Spleen (tissue), 11 donors: ENCODE results near the gene LHFPL3. TPM values are rescaled to one million over a fixed set of nuclear protein-coding genes. Genes with fewer than 3 reads are reported as not detected.

ENCODE experiments used
- DNase-seq: peaks from one replicate; pipeline ENCODE4 v3.0.0-alpha.2; 2020
- H3K27ac ChIP-seq, 8 donors: fragments of 200-600 bp; sonication (generic) in 7 of 8; 1 replicate in 4 of 8; 2 replicates in 4 of 8; pipeline versions ENCODE4 v1.5.0 to v1.8.0; 2016 to 2021; ENCODE audit warnings: inconsistent platforms in 4 of 8, mild to moderate bottlenecking in 4 of 8, moderate library complexity in 1 of 8
- H3K27me3 ChIP-seq, 7 donors: fragments of 200-600 bp; sonication (generic) in 6 of 7; replicated peaks in 1 of 7; 1 replicate in 4 of 7; 2 replicates in 3 of 7; pipeline versions ENCODE4 v1.5.0 to v1.8.0; 2016 to 2021; ENCODE audit warnings: inconsistent platforms in 3 of 7, mild to moderate bottlenecking in 1 of 7
- H3K36me3 ChIP-seq, 6 donors: fragments of 200-600 bp; sonication (generic) in 5 of 6; 1 replicate in 4 of 6; 2 replicates in 2 of 6; pipeline versions ENCODE4 v1.5.0 to v1.8.0; 2016 to 2021; ENCODE audit warnings: inconsistent platforms in 2 of 6
- H3K4me1 ChIP-seq, 6 donors: fragments of 200-600 bp; sonication (generic) in 5 of 6; 1 replicate in 3 of 6; 2 replicates in 3 of 6; pipeline versions ENCODE4 v1.5.0 to v1.8.0; 2016 to 2021; ENCODE audit warnings: inconsistent platforms in 3 of 6
- H3K4me3 ChIP-seq, 8 donors: fragments of 200-600 bp; sonication (generic) in 7 of 8; 1 replicate in 4 of 8; 2 replicates in 4 of 8; pipeline versions ENCODE4 v1.5.0 to v1.8.0; 2016 to 2021; ENCODE audit warnings: inconsistent platforms in 4 of 8, mild to moderate bottlenecking in 4 of 8, moderate library complexity in 2 of 8
- H3K9me3 ChIP-seq, 8 donors: fragments of 200-600 bp; sonication (generic) in 7 of 8; 1 replicate in 4 of 8; 2 replicates in 4 of 8; pipeline versions ENCODE4 v1.5.0 to v1.8.0; 2016 to 2021; ENCODE audit warnings: inconsistent platforms in 4 of 8
- POLR2A ChIP-seq, 3 donors: fragments of 450-650 bp; IDR thresholded peaks; one replicate each; pipeline ENCODE4 v1.5.1; 2017; ENCODE audit warnings: antibody characterized with exemption in 3 of 3, mild to moderate bottlenecking in 1 of 3
- POLR2AphosphoS5 ChIP-seq, 3 donors: sonication (generic); formaldehyde crosslinking; IDR thresholded peaks; one replicate each; pipeline ENCODE4 v1.5.1; 2017; ENCODE audit warnings: antibody characterized with exemption in 3 of 3
- WGBS, 5 donors: extraction: QIAGEN DNeasy Blood & Tissue Kit in 3 of 5; methylation state at CpG; one replicate each; pipeline versions ENCODE4 v1.1.5 to v1.1.7; 2013 to 2018; 5-methylcytosine and 5-hydroxymethylcytosine counted together
- intact Hi-C: fragments of 100-400 bp; cut with DNase I; formaldehyde crosslinking; loops from one replicate; pipeline ENCODE4 v1.15.0; 2023; ENCODE audit warnings: low total_unique reads
- polyA plus RNA-seq, 3 donors: library from polyadenylated mRNA; stranded (reverse); fragments of 200-250 nt; gene quantifications; one replicate each; pipeline ENCODE4 v1.2.1, GENCODE V29; 2013
- total RNA-seq, 7 donors: library from RNA; depleted of rRNA in 3 of 7; stranded (reverse); fragments of >200 nt in 3 of 7; fragmentation: NEBNext Ultra II Directional in 4 of 7; extraction: Animal tissue kit (Norgen Biotek cat#: 25700) in 4 of 7; gene quantifications; one replicate each; pipeline versions ENCODE4 v1.1.0 to v1.2.1, GENCODE V29; 2016 to 2021
- TF ChIP-seq, protein P1 (sequence below), 11 experiments: fragments of 200-600 bp in 7 of 11; fragments of 450-650 bp in 4 of 11; sonication (generic) in 4 of 11; IDR thresholded peaks in 8 of 11; conservative IDR thresholded peaks in 3 of 11; 1 replicate in 7 of 11; 2 replicates in 4 of 11; pipeline versions ENCODE4 v1.4.0 to v1.8.0; 2016 to 2021; ENCODE audit warnings: antibody characterized with exemption in 11 of 11, inconsistent platforms in 4 of 11, mild to moderate bottlenecking in 1 of 11
- donor health status: healthy with polysubstance abuse.
- donor health status: DM: no; HTN: no; CAD: no; lungs with moderate emphysema.
- donor health status: DM: no; HTN: no; CAD: no.
- donor health status: Bipolar disorder and iron deficiency.
- donor health status: healthy.
- donor health status: DM: no; HTN: no; CAD: no.
- donor health status: DM: yes; HTN: yes; CAD: no.

Gene LHFPL3
- total and polyA plus RNA-seq, 10 donors: 0.07 to 1.0 (median 0.20) TPM; not detected in 3

DNA sequence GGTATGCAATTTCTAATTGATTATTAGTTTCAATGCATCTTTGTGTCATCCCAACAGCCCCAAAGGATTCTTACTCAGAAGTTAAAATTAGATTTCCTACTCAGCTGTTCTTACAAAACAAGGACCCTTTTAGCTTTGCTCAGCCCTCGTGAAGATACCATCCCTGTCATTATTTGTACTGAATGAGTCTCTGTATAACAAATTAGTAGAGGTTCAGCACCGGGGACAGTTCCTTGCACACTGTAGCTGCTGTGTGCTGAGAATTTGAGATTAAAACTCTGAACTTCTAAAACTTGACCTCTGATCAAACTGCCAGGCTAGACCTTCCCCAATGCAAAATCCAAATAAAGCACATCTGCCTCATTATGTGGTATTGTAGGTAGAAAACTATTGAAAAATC is 299.1 kb downstream of the LHFPL3 start:
- DNase-seq: no peak
- intact Hi-C loops: no loop called here
- no peaks in the 10 kb centered on the region for H3K9me3 ChIP-seq
- 7 to 16% (median 11%) methylated on average over 2 of the region's 2 CpGs for WGBS, 5 donors
- no peak overlapping the region for H3K27ac ChIP-seq
- no peak overlapping the region for H3K4me3 ChIP-seq
- TF ChIP-seq, protein P1, sequence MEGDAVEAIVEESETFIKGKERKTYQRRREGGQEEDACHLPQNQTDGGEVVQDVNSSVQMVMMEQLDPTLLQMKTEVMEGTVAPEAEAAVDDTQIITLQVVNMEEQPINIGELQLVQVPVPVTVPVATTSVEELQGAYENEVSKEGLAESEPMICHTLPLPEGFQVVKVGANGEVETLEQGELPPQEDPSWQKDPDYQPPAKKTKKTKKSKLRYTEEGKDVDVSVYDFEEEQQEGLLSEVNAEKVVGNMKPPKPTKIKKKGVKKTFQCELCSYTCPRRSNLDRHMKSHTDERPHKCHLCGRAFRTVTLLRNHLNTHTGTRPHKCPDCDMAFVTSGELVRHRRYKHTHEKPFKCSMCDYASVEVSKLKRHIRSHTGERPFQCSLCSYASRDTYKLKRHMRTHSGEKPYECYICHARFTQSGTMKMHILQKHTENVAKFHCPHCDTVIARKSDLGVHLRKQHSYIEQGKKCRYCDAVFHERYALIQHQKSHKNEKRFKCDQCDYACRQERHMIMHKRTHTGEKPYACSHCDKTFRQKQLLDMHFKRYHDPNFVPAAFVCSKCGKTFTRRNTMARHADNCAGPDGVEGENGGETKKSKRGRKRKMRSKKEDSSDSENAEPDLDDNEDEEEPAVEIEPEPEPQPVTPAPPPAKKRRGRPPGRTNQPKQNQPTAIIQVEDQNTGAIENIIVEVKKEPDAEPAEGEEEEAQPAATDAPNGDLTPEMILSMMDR (IDR thresholded peaks at IDR 0.05 in 8 of 11, conservative IDR thresholded peaks at IDR 0.05 in 3 of 11): no peak
- TF ChIP-seq POLR2AphosphoS5 (IDR thresholded peaks at IDR 0.05) (no peak), POLR2A (IDR thresholded peaks at IDR 0.05) (no peak)
- no peaks in the 10 kb centered on the region for H3K36me3 ChIP-seq
- H3K27me3 ChIP-seq: no peaks in the 10 kb centered on the region
- no peaks in the 10 kb centered on the region for H3K4me1 ChIP-seq

DNA sequence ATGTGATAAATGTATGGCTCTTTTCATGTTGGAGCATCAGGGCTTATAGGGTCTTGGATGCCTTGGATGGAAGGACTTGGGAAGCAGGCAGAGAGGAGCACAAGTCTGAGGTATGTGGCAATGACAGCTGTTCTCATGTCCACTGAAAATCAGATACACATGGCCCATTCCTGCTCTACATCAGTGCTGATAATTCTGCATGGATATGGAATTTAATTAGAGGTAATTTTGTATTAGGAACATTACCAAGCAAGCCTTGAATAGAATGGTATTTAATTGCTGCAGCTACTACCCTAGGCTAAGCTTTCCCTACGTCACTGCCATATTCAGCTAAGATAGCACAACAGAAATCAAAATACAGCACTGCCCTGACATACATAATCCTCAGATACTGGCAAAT is 299.6 kb downstream of the LHFPL3 start:
- TF ChIP-seq POLR2AphosphoS5 (IDR thresholded peaks at IDR 0.05) (no peak), POLR2A (IDR thresholded peaks at IDR 0.05) (no peak)
- TF ChIP-seq, protein P1 (IDR thresholded peaks at IDR 0.05 in 8 of 11, conservative IDR thresholded peaks at IDR 0.05 in 3 of 11): no peak

DNA sequence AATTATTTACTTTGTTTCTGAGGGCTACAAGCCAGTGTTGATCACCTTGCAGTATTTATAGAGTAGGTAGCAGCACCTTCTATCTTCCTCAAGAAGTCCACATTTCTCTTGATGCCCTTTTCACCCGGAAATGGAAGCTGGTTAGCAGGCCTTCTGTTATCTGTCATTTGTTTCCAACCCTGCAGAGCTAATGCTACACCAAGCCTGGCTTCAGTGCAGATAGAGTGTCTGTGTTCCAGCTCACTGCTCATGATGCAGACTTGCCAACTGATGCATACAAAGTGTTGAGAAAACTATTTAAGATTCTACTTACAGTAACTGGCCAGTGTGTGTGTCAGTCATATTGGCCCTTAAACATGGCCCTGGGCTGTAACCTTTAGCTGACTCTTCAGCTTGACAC is 301.0 kb downstream of the LHFPL3 start:
- H3K4me1 ChIP-seq: no peaks in the 10 kb centered on the region

More for the DNA sequence above, 299.6 kb downstream of the LHFPL3 start:
- no peaks in the 10 kb centered on the region for H3K9me3 ChIP-seq
- no peaks in the 10 kb centered on the region for H3K4me1 ChIP-seq
- no peak for DNase-seq
- intact Hi-C loops: no loop called here
- H3K27ac ChIP-seq: no peak overlapping the region
- H3K27me3 ChIP-seq: no peaks in the 10 kb centered on the region
- 65 to 84% (median 77%) methylated on average over 1 of the region's 1 CpG for WGBS, 5 donors
- H3K36me3 ChIP-seq: no peaks in the 10 kb centered on the region
- H3K4me3 ChIP-seq: no peak overlapping the region

DNA sequence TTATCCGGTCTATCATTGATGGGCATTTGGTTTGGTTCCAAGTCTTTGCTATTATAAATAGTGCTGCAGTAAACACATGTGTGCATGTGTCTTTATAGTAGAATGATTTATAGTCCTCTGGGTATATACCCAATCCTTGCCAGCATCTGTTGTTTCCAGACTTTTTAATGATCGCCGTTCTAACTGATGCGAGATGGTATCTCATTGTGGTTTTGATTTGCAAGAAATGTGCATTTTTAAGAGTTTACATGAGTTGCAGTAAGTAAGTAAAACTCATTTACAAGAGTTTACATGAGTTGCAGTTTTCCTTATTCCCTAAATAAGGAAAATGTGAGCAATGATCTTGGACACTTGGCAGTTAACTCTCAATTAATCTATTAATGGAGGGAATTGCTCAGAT is 312.1 kb downstream of the LHFPL3 start:
- H3K27me3 ChIP-seq: peaks cover 0 to 14% (median 0%) of the 10 kb centered on the region in 7 donors
- WGBS, 5 donors: 86 to 96% (median 93%) methylated on average over 4 of the region's 4 CpGs
- H3K4me3 ChIP-seq: no peak overlapping the region
- no peak for DNase-seq
- H3K27ac ChIP-seq: no peak overlapping the region
- intact Hi-C loops: loop anchor here (5.0 kb wide), 1 partner anchor 207 kb away; no protein-coding TSS in a partner anchor
- H3K4me1 ChIP-seq: no peaks in the 10 kb centered on the region
- TF ChIP-seq, protein P1 (IDR thresholded peaks at IDR 0.05 in 8 of 11, conservative IDR thresholded peaks at IDR 0.05 in 3 of 11): no peak
- no peak for TF ChIP-seq POLR2A (IDR thresholded peaks at IDR 0.05)
- TF ChIP-seq POLR2AphosphoS5 (IDR thresholded peaks at IDR 0.05): no peak
- H3K9me3 ChIP-seq: no peaks in the 10 kb centered on the region
- no peaks in the 10 kb centered on the region for H3K36me3 ChIP-seq

More for the DNA sequence above, 301.0 kb downstream of the LHFPL3 start:
- H3K36me3 ChIP-seq: no peaks in the 10 kb centered on the region
- WGBS, 5 donors: 57 to 73% (median 68%) methylated on average over 1 of the region's 1 CpG
- no peaks in the 10 kb centered on the region for H3K9me3 ChIP-seq
- TF ChIP-seq POLR2A (IDR thresholded peaks at IDR 0.05) (no peak), POLR2AphosphoS5 (IDR thresholded peaks at IDR 0.05) (no peak)
- TF ChIP-seq, protein P1 (IDR thresholded peaks at IDR 0.05 in 8 of 11, conservative IDR thresholded peaks at IDR 0.05 in 3 of 11): no peak
- DNase-seq: no peak
- no peak overlapping the region for H3K4me3 ChIP-seq
- H3K27ac ChIP-seq: no peak overlapping the region
- intact Hi-C loops: no loop called here
- H3K27me3 ChIP-seq: no peaks in the 10 kb centered on the region
